H1 (cell line): ENCODE measurements around the gene FGGY. TPM values are rescaled to one million over a fixed set of nuclear protein-coding genes. Genes with fewer than 3 reads are reported as not detected.

Source experiments
- ASH2L ChIP-seq: fragments of 200-600, 300-600 bp; sonication (generic); IDR thresholded peaks from one replicate; pipeline ENCODE4 v1.7.1; 2017; ENCODE audit warnings: low read length
- CBX8 ChIP-seq: fragments of 300-800, 300-1000 bp; sonication (generic); IDR thresholded peaks from 2 replicates; pipeline ENCODE4 v1.7.1; 2016; ENCODE audit warnings: low read depth, low read length, borderline replicate concordance
- JUN ChIP-seq: IDR thresholded peaks from 2 replicates; pipeline ENCODE4 v1.6.1; 2011; ENCODE audit warnings: low read depth, mild to moderate bottlenecking, improper control_type of control experiment, low read length
- RXRA ChIP-seq: IDR thresholded peaks from 2 replicates; pipeline ENCODE4 v1.6.1; 2011; ENCODE audit warnings: low read depth, mild to moderate bottlenecking, low read length, moderate library complexity; ENCODE audit not compliant: insufficient read depth
- SRF ChIP-seq: IDR thresholded peaks from 2 replicates; pipeline ENCODE4 v1.6.1; 2011; ENCODE audit warnings: mild to moderate bottlenecking, low read depth, low read length, moderate library complexity
- polyA plus RNA-seq, 7 experiments: library from polyadenylated mRNA; depleted of rRNA in 3 of 7; stranded (reverse) in 5 of 7; unstranded in 2 of 7; fragments of >200 nt in 5 of 7; fragments of 200-250 nt in 2 of 7; gene quantifications; 1 replicate in 5 of 7; 2 replicates in 1 of 7; 4 replicates in 1 of 7; pipeline versions ENCODE4 v1.2.1 to v1.2.3, GENCODE V29; 2011 to 2013; ENCODE audit warnings: missing spikeins in 2 of 7, mixed read lengths in 2 of 7
- total RNA-seq: library from RNA; stranded (reverse); fragmentation: NEBNext Ultra II Directional; extraction: Animal tissue kit (Norgen Biotek cat#: 25700); gene quantifications from 2 replicates; pipeline ENCODE4 v1.2.1, GENCODE V29; 2021
- TF ChIP-seq, protein P1 (sequence below): IDR thresholded peaks from 2 replicates; pipeline ENCODE4 v1.6.1; 2011; ENCODE audit warnings: low read depth, mild to moderate bottlenecking, low read length; ENCODE audit not compliant: insufficient read depth

The FGGY gene
- total and polyA plus RNA-seq, 2 of the 8 experiments (the other 6 are each of a cell fraction or from before 2014, with no cell fraction given) = 10.3 to 12.5 TPM

DNA sequence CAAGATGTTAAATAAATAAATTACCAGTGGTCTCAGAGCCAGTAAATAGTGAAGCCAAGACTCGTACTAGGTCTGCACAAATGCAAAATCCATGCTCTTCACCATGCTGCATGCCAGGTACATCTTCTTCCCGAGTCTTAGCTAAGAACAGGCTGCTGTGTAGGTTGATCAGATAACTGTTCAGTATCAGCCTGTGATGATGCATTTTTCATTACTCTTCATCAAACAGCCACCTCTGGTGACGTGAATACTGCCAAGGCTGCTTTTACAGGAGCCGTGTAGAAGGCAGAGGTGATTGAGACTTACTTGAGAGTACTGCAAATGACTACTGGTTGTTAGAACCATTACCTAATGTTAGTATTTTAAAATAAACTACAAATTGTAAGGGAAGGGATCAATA is 478.6 kb downstream of the FGGY start (continued):
- TF ChIP-seq, protein P1, sequence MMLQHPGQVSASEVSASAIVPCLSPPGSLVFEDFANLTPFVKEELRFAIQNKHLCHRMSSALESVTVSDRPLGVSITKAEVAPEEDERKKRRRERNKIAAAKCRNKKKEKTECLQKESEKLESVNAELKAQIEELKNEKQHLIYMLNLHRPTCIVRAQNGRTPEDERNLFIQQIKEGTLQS = no peak
- no peak for TF ChIP-seq SRF
- no peak for TF ChIP-seq CBX8
- no peak for TF ChIP-seq ASH2L
- TF ChIP-seq JUN = no peak
- TF ChIP-seq RXRA = no peak
